ENCODE measurements around the gene CDPF1.

CDPF1 gene

GRCh38 chr22:46293577-46294260 lies 43.6 kb upstream of the CDPF1 start:
- no peak overlapping the region for H3K4me3 ChIP-seq (replicated peaks; ENCODE audit: low read depth, low read length)
- no peak for TF ChIP-seq CTCF (IDR thresholded peaks at IDR 0.05; ENCODE audit: low read length, missing control alignments)
- DNase-seq (ENCODE audit: low read depth), result no peak

GRCh38 chr22:46292732-46293131 lies 42.6 kb upstream of the CDPF1 start:
- H3K4me3 ChIP-seq (replicated peaks; ENCODE audit: low read depth, low read length), result no peak overlapping the region
- TF ChIP-seq CTCF (IDR thresholded peaks at IDR 0.05; ENCODE audit: low read length, missing control alignments), result no peak
- DNase-seq (ENCODE audit: low read depth), result no peak

- no peak for TF ChIP-seq CTCF (IDR thresholded peaks at IDR 0.05; ENCODE audit: low read length, missing control alignments)
- H3K4me3 ChIP-seq (replicated peaks; ENCODE audit: low read depth, low read length), result no peak overlapping the region
- DNase-seq (ENCODE audit: low read depth), result no peak
Observed at GRCh38 chr22:46292173-46292572, 42.1 kb upstream of the CDPF1 start.

- TF ChIP-seq CTCF (IDR thresholded peaks at IDR 0.05; ENCODE audit: low read length, missing control alignments), result no peak
- no peak for DNase-seq (ENCODE audit: low read depth)
- H3K4me3 ChIP-seq (replicated peaks; ENCODE audit: low read depth, low read length), result no peak overlapping the region
Observed at GRCh38 chr22:46290843-46291785, 41.0 kb upstream of the CDPF1 start.

- no peak for TF ChIP-seq CTCF (IDR thresholded peaks at IDR 0.05; ENCODE audit: low read length, missing control alignments)
- DNase-seq (ENCODE audit: low read depth), result no peak
- no peak overlapping the region for H3K4me3 ChIP-seq (replicated peaks; ENCODE audit: low read depth, low read length)
Observed at GRCh38 chr22:46290121-46290842, 40.2 kb upstream of the CDPF1 start.

- TF ChIP-seq CTCF (IDR thresholded peaks at IDR 0.05; ENCODE audit: low read length, missing control alignments), result no peak
- no peak overlapping the region for H3K4me3 ChIP-seq (replicated peaks; ENCODE audit: low read depth, low read length)
- DNase-seq (ENCODE audit: low read depth), result no peak
Observed at GRCh38 chr22:46289244-46289891, 39.3 kb upstream of the CDPF1 start.

All from fibroblast of pulmonary artery (primary cell).